NCI-H510A (cell line): ENCODE measurements around the gene ENOX2.
"Not testable (repeated sequence)": the region's sequence is repeated elsewhere in the genome, so short reads cannot be mapped to it uniquely, and the experiment has no call there.

Experiments
- DNase-seq: peaks from one replicate; lab custom pipeline; 2025; lab: John Stamatoyannopoulos, UW

Gene ENOX2

DNA sequence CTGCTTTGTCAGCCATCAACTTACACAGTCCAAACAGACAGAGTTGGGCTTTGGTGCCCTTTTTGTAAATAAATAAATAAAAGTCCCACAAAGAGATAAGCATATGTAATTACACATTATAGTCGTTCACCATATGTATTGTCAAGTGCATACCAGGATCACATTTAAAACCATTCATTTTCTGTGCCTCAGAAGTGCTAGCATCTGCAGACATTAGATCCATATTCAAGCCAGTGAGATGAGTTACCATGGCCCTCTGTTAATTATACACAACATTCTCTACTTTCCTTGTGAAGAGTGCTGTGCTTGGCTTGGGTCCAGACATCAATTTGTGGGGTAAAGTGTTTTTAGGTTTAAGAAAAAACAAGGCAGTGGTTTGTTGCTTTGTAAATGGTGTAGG, 76.8 kb downstream of the ENOX2 start:
- DNase-seq: no peak

DNA sequence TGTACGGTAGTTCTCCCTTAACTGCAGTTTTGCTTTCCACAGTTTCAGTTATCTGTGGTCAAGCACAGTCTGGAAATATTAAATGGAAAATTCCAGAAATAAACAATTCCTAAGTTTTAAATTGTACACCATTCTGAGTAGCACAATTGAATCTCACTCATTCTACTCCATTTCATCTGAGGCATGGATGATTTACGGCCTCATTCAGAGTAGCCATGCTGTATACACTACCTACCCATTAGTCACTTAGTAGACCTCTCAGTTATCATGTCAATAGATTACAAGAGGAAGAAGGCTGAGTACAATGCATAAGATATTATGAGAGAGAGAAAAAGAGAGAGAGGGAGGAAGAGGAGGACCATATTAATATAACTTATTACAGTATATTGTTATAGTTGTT, 77.5 kb downstream of the ENOX2 start:
- DNase-seq: no peak

DNA sequence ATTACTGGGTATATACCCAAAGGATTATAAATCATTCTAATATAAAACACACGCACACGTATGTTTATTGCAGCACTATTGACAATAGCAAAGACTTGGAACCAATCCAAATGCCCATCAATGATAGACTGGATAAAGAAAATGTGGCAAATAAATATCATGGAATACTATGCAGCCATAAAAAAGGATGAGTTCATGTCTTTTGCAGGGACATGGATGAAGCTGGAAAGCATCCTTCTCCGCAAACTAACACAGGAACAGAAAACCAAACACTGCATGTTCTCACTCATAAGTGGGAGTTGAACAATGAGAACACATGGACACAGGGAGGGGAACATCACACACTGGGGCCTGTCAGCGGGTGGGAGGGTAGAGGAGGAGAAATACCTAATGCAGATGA, 83.6 kb downstream of the ENOX2 start:
- DNase-seq: not testable (repeated sequence)

DNA sequence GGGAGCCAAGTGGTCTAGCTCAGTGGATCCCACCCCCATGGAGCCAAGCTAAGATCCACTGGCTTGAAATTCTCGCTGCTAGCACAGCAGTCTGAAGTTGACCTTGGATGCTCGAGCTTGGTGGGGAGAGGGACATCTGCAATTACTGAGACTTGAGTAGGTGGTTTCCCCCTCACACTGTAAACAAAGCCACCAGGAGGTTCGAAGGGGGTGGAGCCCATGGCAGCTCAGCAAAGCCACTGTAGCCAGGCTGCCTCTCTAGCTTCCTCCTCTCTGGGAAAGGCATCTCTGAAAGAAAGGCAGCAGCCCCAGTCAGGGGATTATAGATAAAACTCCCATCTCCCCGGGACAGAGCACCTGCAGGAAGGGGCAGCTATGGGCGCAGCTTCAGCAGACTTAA, 89.1 kb downstream of the ENOX2 start:
- not testable (repeated sequence) for DNase-seq

DNA sequence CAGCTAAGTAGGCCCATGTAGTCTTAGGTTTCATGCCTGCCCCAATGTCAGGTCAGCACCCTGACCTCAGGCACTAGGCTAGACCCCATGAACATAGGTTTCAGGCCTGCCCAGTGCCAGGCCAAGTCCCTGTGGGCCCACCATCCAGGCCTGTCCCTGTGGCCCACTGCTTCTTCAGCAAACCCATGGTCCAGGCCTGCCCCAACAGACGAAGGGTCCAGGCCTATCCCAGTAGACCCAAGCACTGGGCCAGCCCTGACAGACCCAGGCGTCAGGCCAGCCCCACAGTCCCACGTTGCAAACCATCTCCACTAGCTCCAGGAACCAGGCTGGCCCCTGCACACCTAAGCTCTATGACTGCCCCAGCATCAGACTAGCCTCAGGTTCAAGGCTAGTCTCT, 92.4 kb downstream of the ENOX2 start:
- DNase-seq: no peak

DNA sequence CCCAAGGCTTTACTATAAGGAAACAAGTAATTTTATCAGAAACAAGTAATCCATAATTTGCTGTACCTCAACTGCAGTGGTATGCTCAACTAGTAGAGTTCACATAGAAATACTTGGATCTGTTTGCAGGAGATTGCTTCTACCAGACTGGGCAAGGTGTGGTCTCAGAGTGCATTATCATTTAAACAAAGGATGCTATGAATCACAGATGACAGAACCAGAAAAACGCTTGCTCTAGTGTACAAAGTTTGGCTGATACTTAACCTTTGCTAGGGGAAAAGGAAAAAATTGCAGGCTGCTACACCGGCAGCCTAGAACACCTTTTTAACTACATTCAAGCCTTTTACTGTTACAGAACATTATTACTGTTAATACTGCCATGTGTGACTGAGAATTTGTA, 97.1 kb downstream of the ENOX2 start:
- DNase-seq: no peak

DNA sequence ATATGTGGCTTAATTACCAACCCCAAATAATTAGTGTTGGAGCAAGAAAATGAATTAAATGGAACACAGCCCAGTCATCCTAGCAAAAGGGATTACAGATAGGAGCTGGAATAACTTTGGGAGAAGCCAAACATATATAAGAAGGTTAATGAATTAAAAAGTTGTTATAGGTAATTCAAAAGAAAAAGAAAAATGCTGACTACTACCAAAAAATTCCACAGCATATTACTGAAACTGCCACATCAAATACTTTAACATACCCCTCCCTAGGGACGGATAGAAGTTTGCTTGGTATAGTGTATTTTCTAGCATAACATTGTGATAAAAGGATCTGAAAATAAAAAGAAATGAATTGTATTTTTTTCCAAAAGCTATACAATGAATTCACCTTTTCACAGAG, 99.5 kb downstream of the ENOX2 start:
- DNase-seq: no peak

DNA sequence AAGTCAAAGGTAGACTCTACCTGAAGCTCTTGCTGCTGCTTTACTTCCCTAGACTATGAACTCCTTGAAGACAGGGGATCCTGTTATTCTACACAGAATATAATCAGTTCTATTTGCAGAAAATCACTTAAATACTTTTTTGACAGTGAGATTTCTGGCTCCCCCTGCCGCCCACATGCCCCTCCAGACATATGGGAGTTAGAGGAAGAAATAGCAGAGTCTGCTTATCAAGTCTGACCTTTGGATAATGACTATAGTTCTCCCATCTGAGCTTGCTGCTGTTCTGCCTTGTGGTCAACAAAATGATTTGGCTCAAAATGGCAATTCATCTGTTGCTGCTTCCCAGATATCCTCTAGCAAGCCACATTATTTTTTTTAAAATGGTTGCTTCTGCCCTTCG, 101.1 kb downstream of the ENOX2 start:
- DNase-seq: no peak

DNA sequence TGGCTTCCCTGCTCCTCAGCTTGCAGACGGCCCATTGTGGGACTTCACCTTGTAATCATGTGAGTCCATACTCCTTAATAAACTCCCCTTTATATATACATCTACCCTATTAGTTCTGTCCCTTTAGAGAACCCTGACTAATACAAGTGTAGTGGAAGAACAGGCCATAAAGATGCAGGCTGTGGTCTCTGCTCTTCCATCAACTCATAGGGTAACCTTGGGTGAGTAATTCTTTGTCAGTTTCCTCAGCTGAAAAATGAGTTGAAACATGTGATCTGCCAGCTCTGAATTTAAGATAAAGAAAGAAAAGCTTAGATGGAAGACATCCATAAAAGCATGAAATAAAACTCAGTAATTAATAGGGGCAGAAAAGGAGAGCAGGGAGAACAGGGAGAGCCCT, 103.6 kb downstream of the ENOX2 start:
- no peak for DNase-seq

DNA sequence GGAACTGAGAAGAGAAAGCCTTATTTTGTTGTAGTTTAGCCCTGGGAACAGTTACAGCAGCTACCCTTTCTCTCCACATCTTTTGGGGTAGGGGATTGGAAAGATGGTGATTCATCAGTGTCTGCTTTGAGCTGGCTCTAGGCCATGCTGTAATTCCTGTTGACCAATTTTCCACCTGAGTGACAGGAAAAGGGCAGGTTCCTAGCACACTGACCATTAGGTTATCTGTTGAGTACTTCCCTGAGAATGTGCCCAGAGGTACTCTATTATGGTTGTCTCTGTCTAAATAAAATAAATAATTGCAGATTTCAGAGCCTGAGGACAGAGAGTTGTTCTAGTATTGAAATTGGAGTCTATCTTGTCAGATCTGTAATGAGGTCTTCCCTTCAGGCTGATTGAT, 109.0 kb downstream of the ENOX2 start:
- no peak for DNase-seq

DNA sequence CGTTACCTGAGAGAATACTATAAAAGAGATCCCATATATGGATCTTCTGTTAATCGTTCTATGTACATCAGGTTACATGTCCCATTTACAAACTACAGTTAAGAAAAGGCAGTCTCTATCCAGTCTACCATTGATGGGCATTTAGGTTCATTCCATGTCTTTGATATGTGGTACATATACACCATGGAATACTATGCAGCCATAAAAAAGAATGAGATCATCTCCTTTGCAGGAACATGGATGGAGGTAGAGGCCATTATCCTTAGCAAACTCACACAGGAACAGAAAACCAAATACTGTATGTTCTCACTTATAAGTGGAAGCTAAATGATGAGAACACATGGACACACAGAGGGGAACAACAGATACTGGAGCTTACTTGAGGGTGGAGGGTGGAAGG, 111.1 kb downstream of the ENOX2 start:
- not testable (repeated sequence) for DNase-seq

DNA sequence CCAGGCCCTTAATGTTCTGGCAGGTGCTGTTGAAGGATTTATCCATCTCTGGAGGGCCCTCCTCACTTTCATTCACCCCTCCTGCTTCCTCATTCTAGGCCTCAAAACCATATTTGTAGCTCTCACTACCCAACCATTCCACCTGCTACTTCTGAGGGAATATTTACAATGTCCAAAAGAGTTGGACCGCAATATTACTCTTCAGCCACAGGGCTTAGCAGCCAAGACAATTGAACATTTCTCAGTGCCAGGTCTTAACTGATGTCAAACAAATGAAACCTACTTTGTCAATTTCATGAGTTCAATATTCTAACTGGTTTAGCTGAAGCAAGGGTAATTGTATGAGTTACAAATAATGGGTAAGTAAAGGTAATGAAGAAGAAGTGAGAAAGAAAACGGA, 113.2 kb downstream of the ENOX2 start:
- DNase-seq: no peak

DNA sequence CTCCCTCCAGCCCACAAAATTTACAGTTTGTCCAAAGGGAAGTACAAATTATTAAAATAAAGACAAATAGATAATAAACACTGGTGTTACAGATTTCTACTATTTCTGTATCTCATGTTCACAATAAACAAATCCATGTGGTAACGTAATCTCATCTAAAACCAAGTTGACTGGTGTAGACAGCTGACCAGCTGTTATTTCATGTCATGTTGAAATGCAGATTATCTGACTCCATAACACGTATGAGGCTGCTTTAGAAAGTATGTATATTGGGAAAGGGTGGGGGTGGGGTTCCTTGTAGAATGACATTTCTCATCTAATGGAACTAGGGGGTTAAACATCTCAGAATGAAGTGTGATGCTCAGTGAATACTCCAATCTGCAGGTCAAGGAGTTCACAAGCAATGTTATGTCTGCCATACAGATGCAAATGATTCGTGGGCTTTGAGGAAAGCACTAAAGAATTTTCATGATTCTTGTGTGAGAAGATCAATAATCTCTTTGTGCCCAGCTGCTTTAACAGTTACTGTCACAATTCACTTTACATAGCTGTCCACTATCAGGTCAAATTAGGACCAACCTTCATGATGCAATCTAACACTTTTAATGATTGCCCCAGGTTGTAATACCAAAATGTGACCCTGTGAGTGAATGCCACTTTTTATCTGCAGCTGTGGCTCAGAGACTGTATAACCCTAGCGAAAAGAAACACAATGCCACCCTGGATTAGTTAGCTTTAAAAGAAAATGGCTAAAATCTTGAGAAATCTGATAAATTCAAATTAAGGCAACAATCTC, 114.0 kb downstream of the ENOX2 start:
- no peak for DNase-seq

DNA sequence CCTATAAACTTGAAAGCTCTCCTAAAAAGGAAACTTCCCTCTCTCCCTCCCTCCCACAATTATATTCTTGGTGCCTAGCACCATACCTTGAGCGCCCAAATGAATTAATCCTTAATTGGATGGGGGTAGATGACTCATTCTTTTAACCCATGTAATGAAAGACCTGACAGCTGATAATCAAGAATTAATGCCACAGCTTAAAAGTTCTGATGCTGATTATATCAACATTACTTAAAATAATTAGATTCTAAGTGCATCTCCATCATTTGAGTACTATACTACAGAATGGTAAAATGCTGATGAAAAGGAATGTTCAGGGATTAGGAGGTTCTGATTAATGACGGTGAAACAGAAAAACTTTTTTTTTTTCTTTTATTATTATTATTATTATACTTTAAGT, 117.0 kb downstream of the ENOX2 start:
- no peak for DNase-seq

DNA sequence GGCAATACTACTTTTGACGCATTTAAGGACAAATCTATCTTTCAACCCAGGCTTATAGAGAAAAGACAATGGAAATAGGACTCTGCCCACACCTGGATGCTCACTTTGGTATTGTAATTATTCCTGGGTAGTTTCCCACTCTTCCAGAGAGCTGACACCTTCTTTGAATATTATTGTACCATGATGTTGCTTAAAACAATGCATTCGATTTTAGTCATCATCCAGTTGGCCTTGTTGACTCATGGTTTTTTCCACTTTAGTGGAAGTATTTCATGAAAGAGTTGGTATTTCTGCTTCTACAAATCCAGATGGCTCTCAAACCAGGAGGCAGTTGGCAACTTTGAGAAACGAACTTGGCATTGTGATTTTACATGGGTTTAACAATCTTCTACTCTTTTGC, 124.2 kb downstream of the ENOX2 start:
- no peak for DNase-seq

DNA sequence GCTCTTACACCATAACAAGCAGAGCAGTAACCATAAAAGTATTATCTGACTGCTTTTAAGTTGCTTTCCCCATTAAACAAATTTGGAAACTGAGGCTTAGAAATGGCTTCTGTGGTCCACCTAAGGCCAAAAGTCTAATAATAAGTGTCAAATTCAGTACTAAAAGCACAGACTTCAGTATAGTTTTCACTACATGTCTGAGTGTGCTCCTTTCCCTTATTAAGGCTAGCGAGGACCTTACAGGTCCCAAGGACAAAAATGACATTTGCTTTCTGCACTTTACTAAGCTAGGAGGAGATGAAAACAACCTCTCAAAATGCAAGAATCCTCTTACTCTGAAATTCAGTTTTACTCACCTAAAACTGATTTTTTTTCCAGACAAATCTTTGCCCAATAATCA, 127.2 kb downstream of the ENOX2 start:
- no peak for DNase-seq

DNA sequence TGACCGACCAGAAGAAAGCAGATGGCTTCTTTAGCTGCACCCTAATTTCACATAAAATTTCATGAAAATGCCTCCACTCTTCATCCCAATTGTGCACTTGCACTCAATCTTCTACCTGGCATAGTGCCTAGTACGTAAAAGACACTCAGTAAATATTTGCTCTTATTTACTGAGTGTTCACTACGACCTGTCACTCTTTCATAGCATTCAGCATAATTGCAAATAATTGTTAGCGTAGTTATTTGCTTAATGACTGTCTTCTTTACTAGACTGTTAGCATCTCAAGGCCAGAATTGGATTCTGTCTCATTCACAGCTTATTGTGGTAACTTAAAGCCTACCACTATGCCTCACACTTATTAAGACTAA, 130.2 kb downstream of the ENOX2 start:
- peak; percentile 0 for DNase-seq

DNA sequence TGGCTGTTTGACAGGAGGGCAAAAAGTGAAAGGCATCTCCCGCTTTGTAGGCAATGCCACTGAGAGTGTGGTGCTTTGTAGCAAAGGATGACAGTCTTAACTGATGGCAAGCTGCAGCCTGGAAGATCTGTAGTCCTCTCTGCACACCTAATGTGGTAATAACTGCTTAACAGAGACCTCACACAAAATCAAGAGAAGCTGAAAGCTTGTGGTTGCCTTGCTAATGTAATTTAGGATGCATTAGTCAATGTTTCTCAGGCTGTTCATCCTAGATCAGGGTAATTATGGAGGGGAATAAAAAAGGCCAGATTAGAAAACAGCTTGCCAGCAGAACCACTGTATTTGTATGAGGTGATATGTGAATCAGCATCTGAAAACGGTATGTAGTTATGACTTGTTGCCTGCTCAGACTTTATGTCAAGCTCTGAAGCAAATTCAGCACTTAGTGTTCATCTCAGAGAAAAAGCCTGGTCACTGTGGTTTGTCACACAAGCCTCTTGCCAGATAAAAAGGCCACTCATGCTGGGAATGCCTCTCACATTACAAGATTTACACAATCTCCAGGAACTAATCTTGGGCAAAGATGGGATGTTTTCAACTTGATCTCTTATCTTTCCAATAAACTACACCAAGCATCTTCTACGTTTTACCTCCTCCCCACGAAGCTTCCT, 130.8 kb downstream of the ENOX2 start:
- DNase-seq: peak; percentile 4

DNA sequence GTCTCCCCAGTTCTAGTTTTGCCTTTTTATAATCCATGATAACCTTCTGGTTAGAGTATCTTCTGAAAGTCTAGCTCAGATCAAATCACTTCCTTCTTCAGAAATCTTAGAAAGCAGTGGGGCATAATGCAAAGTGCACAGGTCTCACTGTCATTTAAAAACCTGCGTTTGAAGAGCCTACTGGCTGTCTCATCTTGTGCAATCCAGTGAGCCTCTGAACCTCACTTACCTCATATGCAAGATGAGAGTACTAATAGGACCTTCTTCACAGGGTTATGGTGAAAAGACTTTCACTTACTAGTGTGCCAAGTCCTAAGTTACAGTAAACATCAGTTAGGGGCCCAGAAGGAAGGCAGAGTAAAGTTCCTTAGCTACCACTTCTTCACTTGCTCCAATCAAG, 131.4 kb downstream of the ENOX2 start:
- DNase-seq: no peak

DNA sequence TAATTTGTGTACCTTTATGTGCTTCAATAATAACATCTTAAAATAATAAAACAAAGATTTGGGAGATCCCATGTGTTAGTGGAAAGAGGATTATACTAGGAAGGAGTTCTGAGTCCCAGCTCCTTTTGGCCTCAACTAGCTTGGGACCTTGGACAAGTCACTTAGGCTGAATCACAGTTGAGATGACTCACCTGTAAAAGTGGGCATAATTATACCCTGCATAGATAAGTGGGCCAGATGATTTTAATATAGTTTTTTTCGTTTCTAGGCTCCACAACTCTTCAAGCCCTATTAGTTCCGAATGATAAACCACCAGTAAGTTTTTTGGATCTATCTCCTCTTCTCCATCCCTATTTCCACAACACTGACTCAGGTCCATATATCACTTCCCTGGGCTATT, 131.8 kb downstream of the ENOX2 start:
- no peak for DNase-seq

DNA sequence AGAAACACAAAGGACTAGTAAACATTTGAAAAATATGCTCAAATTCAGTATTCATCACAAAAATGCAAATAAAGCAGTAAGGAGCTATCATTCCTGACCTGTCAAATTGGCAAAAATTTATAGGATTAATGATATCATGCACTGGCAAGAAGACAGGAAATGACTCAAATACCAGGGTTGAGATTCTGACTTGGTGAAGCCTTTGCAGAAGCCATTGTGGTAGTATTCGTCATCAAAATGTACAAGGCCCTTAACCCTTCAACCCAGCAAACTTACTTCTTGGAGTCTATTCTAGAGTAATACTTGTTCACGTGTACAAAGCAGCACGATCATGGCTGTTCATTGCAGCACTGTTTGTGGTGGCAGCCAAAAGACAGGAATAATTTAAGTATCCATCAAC, 132.4 kb downstream of the ENOX2 start:
- no peak for DNase-seq

DNA sequence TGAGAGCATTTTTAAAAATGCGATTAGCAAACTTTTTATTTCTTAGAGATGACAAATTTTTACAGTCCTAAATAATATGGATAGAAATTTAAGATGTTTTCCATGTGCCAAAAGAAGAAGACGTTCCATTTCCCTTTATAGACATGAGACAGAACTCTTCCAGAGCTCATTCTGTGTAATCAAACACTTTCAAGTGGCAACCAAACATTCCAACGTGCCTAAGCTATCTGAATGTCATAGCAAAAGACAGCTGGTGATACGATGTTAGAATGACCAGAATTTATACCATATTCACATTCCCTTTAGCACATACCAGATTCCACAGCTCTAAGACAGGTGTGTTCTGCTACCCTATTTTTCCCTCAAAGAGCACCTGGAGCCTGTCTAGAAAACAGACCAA, 133.2 kb downstream of the ENOX2 start:
- no peak for DNase-seq

DNA sequence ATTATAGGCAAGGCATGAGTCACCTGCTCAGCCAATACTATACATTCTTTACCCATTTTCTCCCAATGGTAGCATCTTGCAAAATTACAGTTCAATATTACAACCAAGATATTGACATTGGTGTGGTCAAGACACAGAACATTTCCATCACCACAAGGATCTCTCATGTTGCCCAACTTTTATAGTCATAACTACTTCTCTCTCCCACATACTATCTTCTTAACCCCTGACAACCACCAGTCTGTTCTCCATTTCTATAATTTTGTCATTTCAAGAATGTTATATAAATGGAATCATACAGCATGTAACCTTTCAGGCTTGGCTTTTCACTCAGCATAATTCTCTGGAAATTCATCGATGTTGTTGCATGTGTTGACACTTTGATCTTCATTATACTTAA, 144.9 kb downstream of the ENOX2 start:
- DNase-seq: no peak

DNA sequence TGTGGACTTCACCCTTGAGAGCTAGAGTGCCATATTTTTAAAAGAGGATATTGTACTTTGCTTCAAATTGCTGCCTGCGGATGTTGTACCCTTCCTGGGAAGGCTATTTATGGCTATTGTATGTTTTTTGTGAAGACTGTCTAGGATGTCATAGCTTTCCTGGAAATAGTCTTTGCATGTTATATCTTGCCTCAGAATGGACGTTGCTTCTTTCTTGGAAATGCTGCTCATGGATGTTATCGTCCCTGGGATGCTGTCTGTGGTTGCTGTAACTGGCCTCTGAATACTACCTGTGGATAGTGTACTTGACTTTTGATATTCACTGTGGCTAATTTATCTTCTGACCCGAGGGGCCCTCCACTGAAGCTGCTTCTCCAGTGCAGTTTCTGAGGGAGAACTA, 146.8 kb downstream of the ENOX2 start:
- no peak for DNase-seq
